Measurements from ENCODE around the gene GPC3. TPM values are rescaled to one million over a fixed set of nuclear protein-coding genes. Genes with fewer than 3 reads are reported as not detected.

The GPC3 gene
- total RNA-seq, 1 experiment from 2014 or later: 0.98 TPM

DNA sequence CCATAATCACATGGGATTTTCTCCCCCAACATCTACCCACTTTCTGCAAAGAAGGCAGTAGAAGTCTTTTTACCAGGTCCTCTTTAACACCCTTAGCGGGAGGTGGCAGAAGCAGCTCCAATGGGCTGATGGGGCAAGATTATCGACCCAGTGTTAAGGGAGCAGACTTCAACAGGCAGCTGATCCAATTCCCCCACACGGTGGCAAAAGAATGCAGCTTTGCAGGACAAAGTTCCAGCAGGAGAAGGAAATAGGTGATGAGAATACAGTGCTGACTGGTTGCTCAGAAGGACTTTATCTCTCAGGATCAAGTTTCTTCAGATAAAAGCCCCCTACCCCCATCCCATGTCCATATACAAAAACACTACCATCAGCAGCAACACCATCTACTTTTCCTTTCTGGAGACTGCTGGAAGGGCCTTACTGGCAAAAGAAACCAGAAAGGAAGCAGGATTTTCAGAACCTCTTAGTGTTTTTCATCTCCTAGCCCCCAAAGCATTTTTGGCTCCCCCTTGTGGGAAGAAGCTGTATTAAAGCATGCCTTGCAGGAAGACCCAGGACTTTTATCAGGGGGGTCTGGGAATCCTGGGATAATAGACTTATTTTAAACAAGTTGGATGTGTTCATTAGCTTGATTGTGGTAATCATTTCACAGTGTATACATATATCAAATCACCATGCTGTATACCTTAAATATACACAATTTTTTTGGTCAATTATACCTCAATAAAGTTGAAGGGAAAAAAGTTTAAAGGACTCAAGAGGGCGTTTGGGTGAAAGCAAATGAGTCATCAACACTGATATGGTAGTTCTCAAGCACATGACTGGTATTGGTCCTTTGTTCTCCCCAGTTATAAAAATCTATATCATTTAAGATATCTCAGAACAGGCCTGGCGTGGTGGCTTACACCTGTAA lies 146.4 kb downstream of the GPC3 start:
- no peak overlapping the region for H3K4me3 ChIP-seq (replicated peaks in 1 of 2; ENCODE audit: low read depth in 1 of 2, low read length in 2 of 2)
- RAD21 ChIA-PET (ENCODE audit: low non-redundant PET in 1 of 2, low total read pairs in 2 of 2, uncharacterized antibody in 2 of 2, unreplicated experiment in 2 of 2): interaction anchor here (0.6 to 0.7 kb wide), 2 partner anchors 47 to 183 kb away, joined by 3 to 4 read pairs; no protein-coding TSS in a partner anchor
- ATAC-seq: peak; percentile 53; the same call in 1 of the 2 replicates
- peak; percentile 3 for DNase-seq (ENCODE audit: low read depth, low spot score)
- CTCF ChIA-PET: interaction anchor here (0.7 to 2.6 kb wide), 6 partner anchors 13 to 182 kb away, joined by 3 to 17 read pairs (median 4); no protein-coding TSS in a partner anchor
- H3K27ac ChIP-seq (ENCODE audit: low read depth, low read length): no peak overlapping the region
- H2AFZ ChIP-seq (ENCODE audit: low read depth, low read length, poor library complexity, severe bottlenecking): no peak overlapping the region
- H3K9me3 ChIP-seq (ENCODE audit: control insufficient read depth in 1 of 2, insufficient read depth in 1 of 2, low read depth in 1 of 2, low read length in 2 of 2): no peaks in the 10 kb centered on the region
- no peaks in the 10 kb centered on the region for H3K4me1 ChIP-seq (ENCODE audit: control insufficient read depth in 1 of 2, insufficient read depth in 2 of 2, low read length in 2 of 2)
- no peaks in the 10 kb centered on the region for H4K20me1 ChIP-seq (ENCODE audit: insufficient read depth)
- H3K9me2 ChIP-seq (ENCODE audit: insufficient read depth): no peaks in the 10 kb centered on the region
- H3K9ac ChIP-seq (ENCODE audit: low read length): no peak overlapping the region
- H3K79me2 ChIP-seq (ENCODE audit: insufficient read depth, low read length): no peaks in the 10 kb centered on the region
- no peaks in the 10 kb centered on the region for H3K36me3 ChIP-seq (ENCODE audit: control insufficient read depth in 1 of 2, insufficient read depth in 2 of 2, low read length in 2 of 2)
- H3K4me2 ChIP-seq (ENCODE audit: low read length): no peak overlapping the region
- POLR2A ChIA-PET: no interaction called here
- H3K27me3 ChIP-seq (ENCODE audit: insufficient read depth, low read length): no peaks in the 10 kb centered on the region
- intact Hi-C loops (cut with micrococcal nuclease): loop anchor here (1.0 to 10.0 kb wide), 2 partner anchors 47 to 144 kb away; no protein-coding TSS in a partner anchor
- no TSS peak for BruUV-seq (replicated peaks)
- TF ChIP-seq JUND (IDR thresholded peaks at IDR 0.05) (no peak), EZH2phosphoT487 (IDR thresholded peaks at IDR 0.05; ENCODE audit: borderline replicate concordance) (no peak), ZFX (IDR thresholded peaks at IDR 0.05) (no peak), SRF (IDR thresholded peaks at IDR 0.05; ENCODE audit: low read depth) (no peak), FOSL1 (IDR thresholded peaks at IDR 0.05; ENCODE audit: low read depth) (no peak), RAD21 (IDR thresholded peaks at IDR 0.05; ENCODE audit: low read depth) (peak; percentile 30; the same call in 1 of the 2 replicates)
- TF ChIP-seq, protein P1, sequence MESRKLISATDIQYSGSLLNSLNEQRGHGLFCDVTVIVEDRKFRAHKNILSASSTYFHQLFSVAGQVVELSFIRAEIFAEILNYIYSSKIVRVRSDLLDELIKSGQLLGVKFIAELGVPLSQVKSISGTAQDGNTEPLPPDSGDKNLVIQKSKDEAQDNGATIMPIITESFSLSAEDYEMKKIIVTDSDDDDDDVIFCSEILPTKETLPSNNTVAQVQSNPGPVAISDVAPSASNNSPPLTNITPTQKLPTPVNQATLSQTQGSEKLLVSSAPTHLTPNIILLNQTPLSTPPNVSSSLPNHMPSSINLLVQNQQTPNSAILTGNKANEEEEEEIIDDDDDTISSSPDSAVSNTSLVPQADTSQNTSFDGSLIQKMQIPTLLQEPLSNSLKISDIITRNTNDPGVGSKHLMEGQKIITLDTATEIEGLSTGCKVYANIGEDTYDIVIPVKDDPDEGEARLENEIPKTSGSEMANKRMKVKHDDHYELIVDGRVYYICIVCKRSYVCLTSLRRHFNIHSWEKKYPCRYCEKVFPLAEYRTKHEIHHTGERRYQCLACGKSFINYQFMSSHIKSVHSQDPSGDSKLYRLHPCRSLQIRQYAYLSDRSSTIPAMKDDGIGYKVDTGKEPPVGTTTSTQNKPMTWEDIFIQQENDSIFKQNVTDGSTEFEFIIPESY (IDR thresholded peaks at IDR 0.05; ENCODE audit: extremely low read depth, insufficient replicate concordance, low read length): no peak
- TF ChIP-seq, protein P2, sequence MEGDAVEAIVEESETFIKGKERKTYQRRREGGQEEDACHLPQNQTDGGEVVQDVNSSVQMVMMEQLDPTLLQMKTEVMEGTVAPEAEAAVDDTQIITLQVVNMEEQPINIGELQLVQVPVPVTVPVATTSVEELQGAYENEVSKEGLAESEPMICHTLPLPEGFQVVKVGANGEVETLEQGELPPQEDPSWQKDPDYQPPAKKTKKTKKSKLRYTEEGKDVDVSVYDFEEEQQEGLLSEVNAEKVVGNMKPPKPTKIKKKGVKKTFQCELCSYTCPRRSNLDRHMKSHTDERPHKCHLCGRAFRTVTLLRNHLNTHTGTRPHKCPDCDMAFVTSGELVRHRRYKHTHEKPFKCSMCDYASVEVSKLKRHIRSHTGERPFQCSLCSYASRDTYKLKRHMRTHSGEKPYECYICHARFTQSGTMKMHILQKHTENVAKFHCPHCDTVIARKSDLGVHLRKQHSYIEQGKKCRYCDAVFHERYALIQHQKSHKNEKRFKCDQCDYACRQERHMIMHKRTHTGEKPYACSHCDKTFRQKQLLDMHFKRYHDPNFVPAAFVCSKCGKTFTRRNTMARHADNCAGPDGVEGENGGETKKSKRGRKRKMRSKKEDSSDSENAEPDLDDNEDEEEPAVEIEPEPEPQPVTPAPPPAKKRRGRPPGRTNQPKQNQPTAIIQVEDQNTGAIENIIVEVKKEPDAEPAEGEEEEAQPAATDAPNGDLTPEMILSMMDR (IDR thresholded peaks at IDR 0.05 in 2 of 3, conservative IDR thresholded peaks at IDR 0.05 in 1 of 3; ENCODE audit: borderline replicate concordance in 1 of 3, insufficient read depth in 1 of 3, low read depth in 2 of 3, low read length in 2 of 3): peak; percentile 40 to 64 (median 61); a peak in 5 of 6 replicates
